Neural crest cell (in vitro differentiated cells): ENCODE data around the gene ANKRD27. TPM values are rescaled to one million over a fixed set of nuclear protein-coding genes. Genes with fewer than 3 reads are reported as not detected.

Source experiments
- DNase-seq: peaks from one replicate; pipeline ENCODE4 v3.0.0; 2021; ENCODE audit warnings: low read depth, mixed read lengths, low spot score
- H3K27ac Mint-ChIP-seq: one replicate; pipeline ENCODE4 v1.8.0; 2021; ENCODE audit warnings: mild to moderate bottlenecking, mixed read lengths; ENCODE audit not compliant: unreplicated experiment
- H3K27me3 Mint-ChIP-seq: 2 replicates; pipeline ENCODE4 v1.8.0; 2021; ENCODE audit warnings: low read depth, mild to moderate bottlenecking, mixed read lengths
- H3K36me3 Mint-ChIP-seq: 2 replicates; pipeline ENCODE4 v1.8.0; 2021; ENCODE audit warnings: low read depth, mild to moderate bottlenecking, mixed read lengths
- H3K4me1 Mint-ChIP-seq: 2 replicates; pipeline ENCODE4 v1.8.0; 2021; ENCODE audit warnings: mixed read lengths
- H3K4me3 Mint-ChIP-seq: one replicate; pipeline ENCODE4 v1.8.0; 2021; ENCODE audit warnings: mild to moderate bottlenecking, mixed read lengths
- H3K9me3 Mint-ChIP-seq: 2 replicates; pipeline ENCODE4 v1.8.0; 2021; ENCODE audit warnings: mixed read lengths
- total RNA-seq: library from RNA; stranded (reverse); gene quantifications from 2 replicates; pipeline ENCODE4 v1.2.1, GENCODE V29; 2021
- TF ChIP-seq, protein P1 (sequence below): fragments of 200-600 bp; sonication (generic); conservative IDR thresholded peaks from 2 replicates; pipeline ENCODE4 v1.5.0; 2021; ENCODE audit warnings: antibody characterized with exemption, mild to moderate bottlenecking

Gene ANKRD27
- total RNA-seq, 1 donor from 2014 or later, result 25.1 TPM

DNA sequence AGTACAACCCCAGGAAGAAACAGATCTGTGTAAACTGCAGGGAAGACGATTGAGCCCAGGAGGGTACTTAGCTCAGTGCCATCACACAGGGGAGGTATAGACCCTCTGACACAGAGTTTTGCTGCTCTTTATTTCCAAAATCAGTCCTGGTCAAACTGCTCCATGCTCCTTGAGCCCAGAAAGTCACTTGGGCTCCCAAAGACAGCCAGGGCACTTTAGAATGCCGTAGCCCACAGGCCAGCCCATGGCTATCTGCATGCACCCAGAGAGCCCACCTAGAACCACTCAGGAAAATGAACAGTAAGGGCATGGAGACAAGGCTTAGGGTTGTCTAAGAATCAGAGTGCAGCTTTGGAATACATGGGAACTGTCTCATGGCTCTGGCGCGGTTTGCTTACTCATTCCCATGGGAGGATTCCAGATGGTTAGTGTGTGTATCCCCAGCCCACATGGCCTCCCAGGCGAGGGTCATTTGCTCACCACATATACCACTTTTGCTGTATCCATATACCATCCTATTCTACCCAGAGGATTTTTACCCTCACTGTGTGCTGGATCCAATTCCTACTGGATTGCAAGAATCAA is 108.6 kb downstream of the ANKRD27 start:
- Mint-ChIP-seq H3K9me3 (no peaks in the 10 kb centered on the region), H3K27ac (no peak overlapping the region), H3K36me3 (no peaks in the 10 kb centered on the region), H3K4me3 (no peak overlapping the region), H3K4me1 (peaks cover 6% of the 10 kb centered on the region), H3K27me3 (peaks cover 6% of the 10 kb centered on the region)
- DNase-seq, result no peak
- TF ChIP-seq, protein P1, sequence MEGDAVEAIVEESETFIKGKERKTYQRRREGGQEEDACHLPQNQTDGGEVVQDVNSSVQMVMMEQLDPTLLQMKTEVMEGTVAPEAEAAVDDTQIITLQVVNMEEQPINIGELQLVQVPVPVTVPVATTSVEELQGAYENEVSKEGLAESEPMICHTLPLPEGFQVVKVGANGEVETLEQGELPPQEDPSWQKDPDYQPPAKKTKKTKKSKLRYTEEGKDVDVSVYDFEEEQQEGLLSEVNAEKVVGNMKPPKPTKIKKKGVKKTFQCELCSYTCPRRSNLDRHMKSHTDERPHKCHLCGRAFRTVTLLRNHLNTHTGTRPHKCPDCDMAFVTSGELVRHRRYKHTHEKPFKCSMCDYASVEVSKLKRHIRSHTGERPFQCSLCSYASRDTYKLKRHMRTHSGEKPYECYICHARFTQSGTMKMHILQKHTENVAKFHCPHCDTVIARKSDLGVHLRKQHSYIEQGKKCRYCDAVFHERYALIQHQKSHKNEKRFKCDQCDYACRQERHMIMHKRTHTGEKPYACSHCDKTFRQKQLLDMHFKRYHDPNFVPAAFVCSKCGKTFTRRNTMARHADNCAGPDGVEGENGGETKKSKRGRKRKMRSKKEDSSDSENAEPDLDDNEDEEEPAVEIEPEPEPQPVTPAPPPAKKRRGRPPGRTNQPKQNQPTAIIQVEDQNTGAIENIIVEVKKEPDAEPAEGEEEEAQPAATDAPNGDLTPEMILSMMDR, result no peak

GRCh38 chr19:32563761-32564160 is 111.2 kb downstream of the ANKRD27 start:
- TF ChIP-seq, protein P1, result no peak
- Mint-ChIP-seq H3K27ac (no peak overlapping the region), H3K36me3 (no peaks in the 10 kb centered on the region), H3K4me3 (no peak overlapping the region), H3K27me3 (peaks cover 2% of the 10 kb centered on the region), H3K9me3 (no peaks in the 10 kb centered on the region), H3K4me1 (peaks cover 4% of the 10 kb centered on the region)
- DNase-seq, result no peak

- H3K9me3 Mint-ChIP-seq, result no peaks in the 10 kb centered on the region
- peaks cover 4% of the 10 kb centered on the region for H3K4me1 Mint-ChIP-seq
- H3K4me3 Mint-ChIP-seq, result no peak overlapping the region
- no peaks in the 10 kb centered on the region for H3K36me3 Mint-ChIP-seq
- H3K27ac Mint-ChIP-seq, result no peak overlapping the region
- TF ChIP-seq, protein P1, result no peak
- no peak for DNase-seq
- H3K27me3 Mint-ChIP-seq, result peaks cover 12% of the 10 kb centered on the region
Observed at GRCh38 chr19:32558607-32559228, 116.3 kb downstream of the ANKRD27 start.

- TF ChIP-seq, protein P1, result no peak
- no peak overlapping the region for H3K27ac Mint-ChIP-seq
- H3K36me3 Mint-ChIP-seq, result no peaks in the 10 kb centered on the region
- H3K27me3 Mint-ChIP-seq, result peaks cover 12% of the 10 kb centered on the region
- H3K9me3 Mint-ChIP-seq, result no peaks in the 10 kb centered on the region
- DNase-seq, result no peak
- peaks cover 4% of the 10 kb centered on the region for H3K4me1 Mint-ChIP-seq
- H3K4me3 Mint-ChIP-seq, result no peak overlapping the region
Observed at GRCh38 chr19:32555786-32556185, 119.2 kb downstream of the ANKRD27 start.

GRCh38 chr19:32550666-32551065 is 124.3 kb downstream of the ANKRD27 start:
- no peak overlapping the region for H3K4me3 Mint-ChIP-seq
- no peaks in the 10 kb centered on the region for H3K4me1 Mint-ChIP-seq
- H3K27me3 Mint-ChIP-seq, result no peaks in the 10 kb centered on the region
- no peaks in the 10 kb centered on the region for H3K9me3 Mint-ChIP-seq
- DNase-seq, result no peak
- H3K36me3 Mint-ChIP-seq, result no peaks in the 10 kb centered on the region
- TF ChIP-seq, protein P1, result no peak
- H3K27ac Mint-ChIP-seq, result no peak overlapping the region

Other genes with a start within 250 kb of the ANKRD27 start
- gene PDCD5, start 94.0 kb downstream of the ANKRD27 start, total RNA-seq, result 159 and 165 TPM in 2 replicates
- gene RGS9BP, start 668 bp upstream of the ANKRD27 start, total RNA-seq, result not detected in 2 replicates
- gene NUDT19, start 16.6 kb upstream of the ANKRD27 start, total RNA-seq, result 11.1 and 12.5 TPM in 2 replicates
- 0.21 and 0.30 TPM in 2 replicates for gene TDRD12, start 44.6 kb upstream of the ANKRD27 start, total RNA-seq
- gene SLC7A9, start 194.6 kb upstream of the ANKRD27 start, total RNA-seq, result 0.49 and 0.50 TPM in 2 replicates